Measurements from ENCODE around the gene UGT1A9. TPM values are rescaled to one million over a fixed set of nuclear protein-coding genes. Genes with fewer than 3 reads are reported as not detected.

Gene UGT1A9
- total and polyA plus RNA-seq, 4 donors, result 0.16 TPM; not detected in 3

- WGBS (ENCODE audit: insufficient coverage), result 42% methylated on average over 6 of the region's 7 CpGs
- Histone ChIP-seq H3K27me3 (ENCODE audit: control insufficient read depth, insufficient read depth, low read length) (no peaks in the 10 kb centered on the region), H3K27ac (ENCODE audit: low read depth, low read length) (no peak overlapping the region), H3K4me3 (ENCODE audit: low read depth, low read length) (no peak overlapping the region), H3K9me3 (ENCODE audit: control insufficient read depth, insufficient read depth, low read length) (no peaks in the 10 kb centered on the region), H3K4me1 (ENCODE audit: control insufficient read depth, insufficient read depth, low read length) (no peaks in the 10 kb centered on the region), H3K36me3 (ENCODE audit: control insufficient read depth, insufficient read depth, low read length) (no peaks in the 10 kb centered on the region)
- DNase-seq (ENCODE audit: low read depth in 4 of 6, low spot score in 6 of 6), result peak in 1 of 6 donors; percentile 9
Observed at GRCh38 chr2:233799087-233799665, 127.5 kb downstream of the UGT1A9 start.

DNA sequence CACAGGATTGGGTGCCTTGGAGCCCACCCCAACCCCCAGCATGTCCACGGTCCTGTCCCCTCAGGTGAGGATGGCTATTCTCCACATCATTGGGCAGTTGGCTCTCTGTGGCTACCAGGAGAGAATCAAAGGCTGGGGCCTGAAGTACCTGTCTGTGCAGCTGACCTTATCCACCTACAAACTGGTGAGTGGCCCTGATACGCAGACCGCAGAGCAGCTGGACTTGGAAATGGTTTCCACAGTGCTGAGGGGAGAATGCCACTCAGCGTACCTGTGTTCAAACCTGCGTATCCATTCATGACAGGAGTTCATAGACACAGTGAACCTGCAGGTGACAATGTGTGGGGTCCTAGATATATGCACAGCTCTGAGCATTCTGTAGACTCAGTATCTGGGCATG, 128.0 kb downstream of the UGT1A9 start:
- H3K27me3 ChIP-seq (ENCODE audit: control insufficient read depth, insufficient read depth, low read length), result no peaks in the 10 kb centered on the region
- no peak overlapping the region for H3K27ac ChIP-seq (ENCODE audit: low read depth, low read length)
- H3K36me3 ChIP-seq (ENCODE audit: control insufficient read depth, insufficient read depth, low read length), result no peaks in the 10 kb centered on the region
- no peaks in the 10 kb centered on the region for H3K9me3 ChIP-seq (ENCODE audit: control insufficient read depth, insufficient read depth, low read length)
- 74% methylated on average over 5 of the region's 5 CpGs for WGBS (ENCODE audit: insufficient coverage)
- no peak for DNase-seq (ENCODE audit: low read depth in 4 of 6, low spot score in 6 of 6)
- no peak overlapping the region for H3K4me3 ChIP-seq (ENCODE audit: low read depth, low read length)
- no peaks in the 10 kb centered on the region for H3K4me1 ChIP-seq (ENCODE audit: control insufficient read depth, insufficient read depth, low read length)

- no peak for DNase-seq (ENCODE audit: low read depth in 4 of 6, low spot score in 6 of 6)
Observed at GRCh38 chr2:233800208-233800607, 128.5 kb downstream of the UGT1A9 start.

DNA sequence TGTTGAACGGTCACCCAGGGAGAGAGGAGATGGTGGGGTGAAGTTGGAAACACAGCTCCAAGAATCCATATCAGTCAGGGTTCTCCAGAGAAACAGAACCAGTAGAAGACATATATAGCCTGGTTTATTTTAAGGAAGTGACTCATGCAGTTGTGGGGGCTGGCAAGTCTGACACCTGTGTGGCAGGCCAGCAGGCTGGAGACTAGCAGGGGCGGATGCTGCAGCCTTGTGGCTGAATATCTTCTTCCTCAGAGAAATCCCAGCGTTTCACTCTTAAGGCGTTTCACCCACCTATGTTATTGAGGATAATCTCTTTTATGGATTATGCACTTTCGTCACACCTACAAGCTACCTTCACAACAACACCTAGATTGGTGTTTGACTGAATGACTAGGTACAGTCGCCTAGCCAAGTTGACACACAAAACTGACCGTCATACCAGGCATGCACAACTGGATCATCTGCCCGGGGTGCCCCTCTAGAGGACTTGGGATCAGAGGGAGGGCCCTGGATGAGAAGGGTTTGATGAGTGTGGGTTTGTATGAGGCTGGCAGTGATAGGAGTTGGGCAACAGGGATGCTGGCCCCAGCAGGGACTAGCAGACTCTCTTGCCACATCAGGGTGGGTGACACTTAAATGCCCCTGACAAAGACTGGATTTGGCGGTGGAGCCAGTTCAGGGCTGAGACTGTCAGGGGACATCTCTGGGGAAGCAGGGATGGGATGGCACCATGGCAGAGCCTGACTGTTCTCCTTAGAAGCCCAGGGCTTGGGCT, 129.8 kb downstream of the UGT1A9 start:
- H3K27ac ChIP-seq (ENCODE audit: low read depth, low read length), result no peak overlapping the region
- WGBS (ENCODE audit: insufficient coverage), result 82% methylated on average over 5 of the region's 9 CpGs
- H3K4me3 ChIP-seq (ENCODE audit: low read depth, low read length), result no peak overlapping the region
- H3K4me1 ChIP-seq (ENCODE audit: control insufficient read depth, insufficient read depth, low read length), result no peaks in the 10 kb centered on the region
- H3K27me3 ChIP-seq (ENCODE audit: control insufficient read depth, insufficient read depth, low read length), result no peaks in the 10 kb centered on the region
- no peak for DNase-seq (ENCODE audit: low read depth in 4 of 6, low spot score in 6 of 6)
- no peaks in the 10 kb centered on the region for H3K9me3 ChIP-seq (ENCODE audit: control insufficient read depth, insufficient read depth, low read length)
- H3K36me3 ChIP-seq (ENCODE audit: control insufficient read depth, insufficient read depth, low read length), result no peaks in the 10 kb centered on the region

More at GRCh38 chr2:233800208-233800607, 128.5 kb downstream of the UGT1A9 start:
- no peaks in the 10 kb centered on the region for H3K9me3 ChIP-seq (ENCODE audit: control insufficient read depth, insufficient read depth, low read length)
- H3K4me1 ChIP-seq (ENCODE audit: control insufficient read depth, insufficient read depth, low read length), result no peaks in the 10 kb centered on the region
- 93% methylated on average over 4 of the region's 7 CpGs for WGBS (ENCODE audit: insufficient coverage)
- no peaks in the 10 kb centered on the region for H3K27me3 ChIP-seq (ENCODE audit: control insufficient read depth, insufficient read depth, low read length)
- no peak overlapping the region for H3K27ac ChIP-seq (ENCODE audit: low read depth, low read length)
- no peaks in the 10 kb centered on the region for H3K36me3 ChIP-seq (ENCODE audit: control insufficient read depth, insufficient read depth, low read length)
- H3K4me3 ChIP-seq (ENCODE audit: low read depth, low read length), result no peak overlapping the region

DNA sequence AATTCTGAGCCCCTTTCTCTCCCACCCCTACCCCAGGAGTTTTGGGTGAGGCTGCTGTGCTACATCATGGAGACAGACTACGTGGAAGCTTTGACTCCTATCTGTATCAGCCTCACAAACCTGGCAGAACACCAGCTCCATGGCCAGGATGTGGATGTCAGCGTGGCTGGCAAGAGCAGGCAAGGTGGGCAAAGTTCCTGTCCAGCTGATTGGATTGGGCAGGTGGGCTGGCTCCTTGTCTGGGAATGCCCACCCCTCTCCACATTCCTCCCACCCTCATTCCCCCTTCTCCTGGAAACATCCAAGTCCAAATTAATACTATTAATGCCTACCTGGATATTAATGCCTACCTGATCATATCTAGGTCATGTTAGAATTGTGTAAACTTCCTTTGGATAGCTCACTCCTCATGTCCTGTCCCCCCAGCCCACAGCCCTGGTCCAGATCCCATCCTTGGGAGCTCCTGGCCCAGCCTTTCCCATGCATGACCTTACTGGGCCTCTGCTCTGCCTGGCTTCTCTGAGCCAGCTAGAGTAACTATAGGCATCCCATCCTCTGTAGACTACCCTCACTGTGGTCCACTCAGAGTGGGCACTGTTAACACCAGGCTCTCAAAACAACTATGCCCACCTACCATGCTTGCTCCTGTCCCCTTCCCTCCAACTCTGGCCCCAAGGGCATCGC, 130.6 kb downstream of the UGT1A9 start:
- Histone ChIP-seq H3K27me3 (ENCODE audit: control insufficient read depth, insufficient read depth, low read length) (no peaks in the 10 kb centered on the region), H3K4me1 (ENCODE audit: control insufficient read depth, insufficient read depth, low read length) (no peaks in the 10 kb centered on the region), H3K9me3 (ENCODE audit: control insufficient read depth, insufficient read depth, low read length) (no peaks in the 10 kb centered on the region), H3K36me3 (ENCODE audit: control insufficient read depth, insufficient read depth, low read length) (no peaks in the 10 kb centered on the region), H3K4me3 (ENCODE audit: low read depth, low read length) (no peak overlapping the region), H3K27ac (ENCODE audit: low read depth, low read length) (no peak overlapping the region)
- no peak for DNase-seq (ENCODE audit: low read depth in 4 of 6, low spot score in 6 of 6)
- WGBS (ENCODE audit: insufficient coverage), result 67% methylated on average over 1 of the region's 3 CpGs

DNA sequence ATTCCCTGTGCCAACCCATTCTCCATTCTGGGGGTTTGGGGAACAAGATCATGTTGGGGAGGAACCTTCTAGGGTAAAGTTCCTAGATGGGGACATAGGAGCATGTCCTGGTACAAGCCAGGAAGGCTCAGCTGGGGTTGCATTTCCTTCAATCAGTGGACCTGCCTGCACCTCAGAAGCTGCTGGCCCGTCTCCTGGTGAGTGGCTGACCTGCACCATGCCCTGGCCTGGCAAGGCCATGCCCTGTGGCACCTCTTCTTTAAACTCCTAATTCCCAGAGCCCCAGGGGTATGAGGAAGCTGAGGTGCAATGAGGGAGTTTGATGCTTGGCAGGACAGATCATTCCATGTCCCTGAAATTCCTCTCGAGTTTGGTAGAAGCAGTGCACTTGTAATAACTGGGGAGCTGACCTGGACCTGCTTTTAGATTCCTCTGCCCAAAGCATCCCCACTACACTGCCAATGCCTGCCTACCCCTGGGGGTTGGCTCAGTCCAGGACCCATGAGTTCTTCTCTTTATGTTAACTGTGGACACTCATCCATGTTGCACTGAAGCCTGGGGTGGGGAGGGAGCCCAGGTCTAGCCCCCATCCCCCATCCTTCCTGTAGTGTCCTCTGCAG, 131.7 kb downstream of the UGT1A9 start:
- no peaks in the 10 kb centered on the region for H3K36me3 ChIP-seq (ENCODE audit: control insufficient read depth, insufficient read depth, low read length)
- H3K27ac ChIP-seq (ENCODE audit: low read depth, low read length), result no peak overlapping the region
- H3K27me3 ChIP-seq (ENCODE audit: control insufficient read depth, insufficient read depth, low read length), result no peaks in the 10 kb centered on the region
- no peaks in the 10 kb centered on the region for H3K4me1 ChIP-seq (ENCODE audit: control insufficient read depth, insufficient read depth, low read length)
- WGBS (ENCODE audit: insufficient coverage), result 75% methylated on average over 2 of the region's 2 CpGs
- no peak overlapping the region for H3K4me3 ChIP-seq (ENCODE audit: low read depth, low read length)
- no peaks in the 10 kb centered on the region for H3K9me3 ChIP-seq (ENCODE audit: control insufficient read depth, insufficient read depth, low read length)
- DNase-seq (ENCODE audit: low read depth in 4 of 6, low spot score in 6 of 6), result no peak

GRCh38 chr2:233803994-233804393, 132.3 kb downstream of the UGT1A9 start:
- no peaks in the 10 kb centered on the region for H3K27me3 ChIP-seq (ENCODE audit: control insufficient read depth, insufficient read depth, low read length)
- no peaks in the 10 kb centered on the region for H3K9me3 ChIP-seq (ENCODE audit: control insufficient read depth, insufficient read depth, low read length)
- H3K36me3 ChIP-seq (ENCODE audit: control insufficient read depth, insufficient read depth, low read length), result no peaks in the 10 kb centered on the region
- 75% methylated on average over 8 of the region's 8 CpGs for WGBS (ENCODE audit: insufficient coverage)
- no peak overlapping the region for H3K27ac ChIP-seq (ENCODE audit: low read depth, low read length)
- no peaks in the 10 kb centered on the region for H3K4me1 ChIP-seq (ENCODE audit: control insufficient read depth, insufficient read depth, low read length)
- H3K4me3 ChIP-seq (ENCODE audit: low read depth, low read length), result no peak overlapping the region
- no peak for DNase-seq (ENCODE audit: low read depth in 4 of 6, low spot score in 6 of 6)

- 90% methylated on average over 10 of the region's 12 CpGs for WGBS (ENCODE audit: insufficient coverage)
- no peaks in the 10 kb centered on the region for H3K9me3 ChIP-seq (ENCODE audit: control insufficient read depth, insufficient read depth, low read length)
- H3K36me3 ChIP-seq (ENCODE audit: control insufficient read depth, insufficient read depth, low read length), result no peaks in the 10 kb centered on the region
- H3K27ac ChIP-seq (ENCODE audit: low read depth, low read length), result no peak overlapping the region
- no peaks in the 10 kb centered on the region for H3K4me1 ChIP-seq (ENCODE audit: control insufficient read depth, insufficient read depth, low read length)
- H3K4me3 ChIP-seq (ENCODE audit: low read depth, low read length), result no peak overlapping the region
- DNase-seq (ENCODE audit: low read depth in 4 of 6, low spot score in 6 of 6), result no peak
- no peaks in the 10 kb centered on the region for H3K27me3 ChIP-seq (ENCODE audit: control insufficient read depth, insufficient read depth, low read length)
Observed at GRCh38 chr2:233807215-233807865, 135.6 kb downstream of the UGT1A9 start.
